Measurements from ENCODE around the gene ZNF213.

The ZNF213 gene

GRCh38 chr16:3092501-3092941, 42.3 kb upstream of the ZNF213 start:
- no peak overlapping the region for H3K4me3 ChIP-seq (ENCODE audit: low read depth, low read length)
- H3K4me1 ChIP-seq (ENCODE audit: control insufficient read depth, insufficient read depth, low read length): no peaks in the 10 kb centered on the region
- H3K9me3 ChIP-seq (ENCODE audit: control insufficient read depth, insufficient read depth, low read depth, low read length): no peaks in the 10 kb centered on the region
- H3K27ac ChIP-seq (ENCODE audit: extremely low read depth, low read depth, low read length): no peak overlapping the region
- TF ChIP-seq ZNF513 (tag by site-specific recombination; IDR thresholded peaks at IDR 0.05) (no peak), RBAK (tag by site-specific recombination; IDR thresholded peaks at IDR 0.05) (no peak), ZFP41 (tag by site-specific recombination; IDR thresholded peaks at IDR 0.05; ENCODE audit: borderline replicate concordance) (no peak), ZNF510 (tag by site-specific recombination; IDR thresholded peaks at IDR 0.05; ENCODE audit: insufficient replicate concordance) (no peak)
- TF ChIP-seq, protein P1, sequence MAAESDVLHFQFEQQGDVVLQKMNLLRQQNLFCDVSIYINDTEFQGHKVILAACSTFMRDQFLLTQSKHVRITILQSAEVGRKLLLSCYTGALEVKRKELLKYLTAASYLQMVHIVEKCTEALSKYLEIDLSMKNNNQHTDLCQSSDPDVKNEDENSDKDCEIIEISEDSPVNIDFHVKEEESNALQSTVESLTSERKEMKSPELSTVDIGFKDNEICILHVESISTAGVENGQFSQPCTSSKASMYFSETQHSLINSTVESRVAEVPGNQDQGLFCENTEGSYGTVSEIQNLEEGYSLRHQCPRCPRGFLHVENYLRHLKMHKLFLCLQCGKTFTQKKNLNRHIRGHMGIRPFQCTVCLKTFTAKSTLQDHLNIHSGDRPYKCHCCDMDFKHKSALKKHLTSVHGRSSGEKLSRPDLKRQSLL (tag by site-specific recombination; IDR thresholded peaks at IDR 0.05): peak; percentile 93
- H3K36me3 ChIP-seq (ENCODE audit: control insufficient read depth in 2 of 2, insufficient read depth in 1 of 2, low read length in 2 of 2): no peaks in the 10 kb centered on the region
- ChIA-PET POLR2A (no interaction called here), CTCF (interaction anchor here (0.7 to 2.2 kb wide), 2 partner anchors 19 to 30 kb away, joined by 3 to 8 read pairs; no protein-coding TSS in a partner anchor)

DNA sequence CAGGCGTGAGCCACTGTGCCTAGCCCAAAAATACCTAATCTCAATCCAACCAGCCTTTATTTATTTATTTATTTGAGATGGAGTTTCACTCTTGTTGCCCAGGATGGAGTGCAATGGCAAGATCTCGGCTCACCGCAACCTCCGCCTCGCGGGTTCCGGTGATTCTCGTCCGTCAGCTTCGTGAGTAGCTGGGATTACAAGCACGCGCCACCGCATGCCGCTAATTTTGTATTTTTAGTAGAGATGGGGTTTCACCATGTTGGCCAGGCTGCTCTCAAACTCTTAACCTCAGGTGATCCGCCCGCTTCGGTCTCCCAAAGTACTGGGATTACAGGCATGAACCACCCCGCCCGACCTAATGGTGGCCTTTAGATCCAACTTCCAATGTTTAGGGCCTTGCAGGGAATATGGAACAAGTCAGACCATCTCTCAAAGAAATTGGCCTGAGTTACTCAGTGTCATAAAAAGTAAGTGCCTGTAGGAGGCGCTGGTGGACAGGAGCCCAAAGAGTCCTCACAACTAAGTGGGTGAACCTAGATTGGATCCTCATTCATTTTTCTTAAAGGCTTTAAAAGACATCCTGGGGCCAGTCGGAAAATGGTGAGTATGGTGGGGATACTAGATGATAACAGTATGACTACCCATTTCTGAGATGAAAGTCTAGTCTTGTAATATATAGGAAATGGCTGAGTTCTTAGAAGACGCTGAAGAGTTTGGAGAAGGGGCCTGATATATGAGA, 40.4 kb upstream of the ZNF213 start:
- Histone ChIP-seq H3K4me3 (ENCODE audit: low read depth, low read length) (no peak overlapping the region), H3K4me1 (ENCODE audit: control insufficient read depth, insufficient read depth, low read length) (no peaks in the 10 kb centered on the region), H3K9me3 (ENCODE audit: control insufficient read depth, insufficient read depth, low read depth, low read length) (no peaks in the 10 kb centered on the region), H3K36me3 (ENCODE audit: control insufficient read depth in 2 of 2, insufficient read depth in 1 of 2, low read length in 2 of 2) (no peaks in the 10 kb centered on the region), H3K27ac (ENCODE audit: extremely low read depth, low read depth, low read length) (no peak overlapping the region)
- no peak for TF ChIP-seq ZNF580 (tag by site-specific recombination; IDR thresholded peaks at IDR 0.05)
- no peak for TF ChIP-seq ZNF624 (tag by site-specific recombination; IDR thresholded peaks at IDR 0.05)
- TF ChIP-seq ZNF76 (tag by site-specific recombination; IDR thresholded peaks at IDR 0.05; ENCODE audit: borderline replicate concordance, low read depth): no peak
- no peak for TF ChIP-seq ZNF239 (tag by site-specific recombination; IDR thresholded peaks at IDR 0.05)
- TF ChIP-seq ZNF707 (tag by site-specific recombination; IDR thresholded peaks at IDR 0.05): no peak
- 0 out of 2 replicates have a peak, but pooled peaks have one; percentile 23 for TF ChIP-seq CTCF (tag by site-specific recombination; IDR thresholded peaks at IDR 0.05)
- TF ChIP-seq ZXDB (tag by site-specific recombination; IDR thresholded peaks at IDR 0.05): no peak
- TF ChIP-seq ZNF654 (tag by site-specific recombination; IDR thresholded peaks at IDR 0.05; ENCODE audit: low read depth): peak; percentile 46
- TF ChIP-seq HOXC10 (CRISPR knock-in tag; IDR thresholded peaks at IDR 0.05): no peak
- ChIA-PET CTCF (interaction anchor here (0.6 to 2.4 kb wide), 7 partner anchors 17 to 1004 kb away, joined by 3 to 8 read pairs (median 4); no protein-coding TSS in a partner anchor), POLR2A (interaction anchor here (0.7 to 1.2 kb wide), 2 partner anchors 35 to 728 kb away, joined by 3 read pairs; no protein-coding TSS in a partner anchor)

DNA sequence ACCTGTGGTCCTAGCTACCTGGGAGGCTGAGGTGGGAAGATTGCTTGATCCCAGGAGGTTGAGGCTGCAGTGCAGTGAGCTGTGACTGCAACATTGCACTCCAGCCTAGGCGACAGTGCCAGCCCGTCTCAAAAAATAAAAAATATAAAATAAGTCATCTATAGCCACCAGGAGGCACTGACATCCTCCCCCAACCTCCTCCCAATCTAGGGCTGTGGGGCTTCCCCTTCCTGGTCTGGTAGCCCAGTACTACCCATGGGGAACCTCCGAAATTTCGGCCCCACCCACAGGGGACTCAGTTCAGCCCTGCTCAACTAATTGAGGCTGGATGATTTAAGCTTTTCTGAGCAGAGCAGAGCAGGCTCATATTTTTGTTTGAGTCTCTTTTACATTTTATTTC, 39.0 kb upstream of the ZNF213 start:
- ChIA-PET POLR2A (no interaction called here), CTCF (interaction anchor here (0.7 to 3.8 kb wide), 10 partner anchors 8 to 68 kb away, joined by 3 to 38 read pairs (median 4); no protein-coding TSS in a partner anchor)
- Histone ChIP-seq H3K9me3 (ENCODE audit: control insufficient read depth, insufficient read depth, low read depth, low read length) (no peaks in the 10 kb centered on the region), H3K27ac (ENCODE audit: extremely low read depth, low read depth, low read length) (no peak overlapping the region), H3K4me3 (ENCODE audit: low read depth, low read length) (no peak overlapping the region), H3K36me3 (ENCODE audit: control insufficient read depth in 2 of 2, insufficient read depth in 1 of 2, low read length in 2 of 2) (no peaks in the 10 kb centered on the region), H3K4me1 (ENCODE audit: control insufficient read depth, insufficient read depth, low read length) (peaks cover 3% of the 10 kb centered on the region)
- TF ChIP-seq WT1 (tag by site-specific recombination; IDR thresholded peaks at IDR 0.05): no peak
- 0 out of 2 replicates have a peak, but pooled peaks have one; percentile 14 for TF ChIP-seq ZNF335 (tag by site-specific recombination; conservative IDR thresholded peaks at IDR 0.05)
- TF ChIP-seq ZNF239 (tag by site-specific recombination; IDR thresholded peaks at IDR 0.05): no peak
- TF ChIP-seq ZNF654 (tag by site-specific recombination; IDR thresholded peaks at IDR 0.05; ENCODE audit: low read depth): no peak
- TF ChIP-seq ZNF214 (tag by site-specific recombination; IDR thresholded peaks at IDR 0.05; ENCODE audit: borderline replicate concordance): no peak
- TF ChIP-seq, protein P2, sequence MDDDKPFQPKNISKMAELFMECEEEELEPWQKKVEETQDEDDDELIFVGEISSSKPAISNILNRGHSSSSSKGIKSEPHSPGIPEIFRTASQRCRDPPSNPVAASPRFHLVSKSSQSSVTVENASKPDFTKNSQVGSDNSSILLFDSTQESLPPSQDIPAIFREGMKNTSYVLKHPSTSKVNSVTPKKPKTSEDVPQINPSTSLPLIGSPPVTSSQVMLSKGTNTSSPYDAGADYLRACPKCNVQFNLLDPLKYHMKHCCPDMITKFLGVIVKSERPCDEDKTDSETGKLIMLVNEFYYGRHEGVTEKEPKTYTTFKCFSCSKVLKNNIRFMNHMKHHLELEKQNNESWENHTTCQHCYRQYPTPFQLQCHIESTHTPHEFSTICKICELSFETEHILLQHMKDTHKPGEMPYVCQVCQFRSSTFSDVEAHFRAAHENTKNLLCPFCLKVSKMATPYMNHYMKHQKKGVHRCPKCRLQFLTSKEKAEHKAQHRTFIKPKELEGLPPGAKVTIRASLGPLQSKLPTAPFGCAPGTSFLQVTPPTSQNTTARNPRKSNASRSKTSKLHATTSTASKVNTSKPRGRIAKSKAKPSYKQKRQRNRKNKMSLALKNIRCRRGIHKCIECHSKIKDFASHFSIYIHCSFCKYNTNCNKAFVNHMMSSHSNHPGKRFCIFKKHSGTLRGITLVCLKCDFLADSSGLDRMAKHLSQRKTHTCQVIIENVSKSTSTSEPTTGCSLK (tag by site-specific recombination; IDR thresholded peaks at IDR 0.05): no peak
- TF ChIP-seq ZNF354C (tag by site-specific recombination; IDR thresholded peaks at IDR 0.05; ENCODE audit: borderline replicate concordance, low read depth): no peak
- TF ChIP-seq, protein P3, sequence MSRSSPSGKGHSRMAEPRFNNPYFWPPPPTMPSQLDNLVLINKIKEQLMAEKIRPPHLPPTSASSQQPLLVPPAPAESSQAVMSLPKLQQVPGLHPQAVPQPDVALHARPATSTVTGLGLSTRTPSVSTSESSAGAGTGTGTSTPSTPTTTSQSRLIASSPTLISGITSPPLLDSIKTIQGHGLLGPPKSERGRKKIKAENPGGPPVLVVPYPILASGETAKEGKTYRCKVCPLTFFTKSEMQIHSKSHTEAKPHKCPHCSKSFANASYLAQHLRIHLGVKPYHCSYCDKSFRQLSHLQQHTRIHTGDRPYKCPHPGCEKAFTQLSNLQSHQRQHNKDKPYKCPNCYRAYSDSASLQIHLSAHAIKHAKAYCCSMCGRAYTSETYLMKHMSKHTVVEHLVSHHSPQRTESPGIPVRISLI (tag by site-specific recombination; IDR thresholded peaks at IDR 0.05): peak; percentile 59; the same call in 1 of the 2 replicates
- TF ChIP-seq ZNF830 (tag by site-specific recombination; IDR thresholded peaks at IDR 0.05; ENCODE audit: low read depth): no peak

Data from HEK293 (cell line).